ENCODE results near the gene OR4D9.

Gene OR4D9

GRCh38 chr11:59551659-59552521, 40.6 kb downstream of the OR4D9 start:
- FAIRE-seq = no peak
- TF ChIP-seq TAF1 (IDR thresholded peaks at IDR 0.05; ENCODE audit: borderline replicate concordance, low read depth, low read length) (no peak), POLR2A (IDR thresholded peaks at IDR 0.05; ENCODE audit: low read depth, low read length) (no peak), POLR2AphosphoS5 (IDR thresholded peaks at IDR 0.05; ENCODE audit: low read depth, low read length) (no peak)
- no peak for DNase-seq (ENCODE audit: insufficient read length)

DNA sequence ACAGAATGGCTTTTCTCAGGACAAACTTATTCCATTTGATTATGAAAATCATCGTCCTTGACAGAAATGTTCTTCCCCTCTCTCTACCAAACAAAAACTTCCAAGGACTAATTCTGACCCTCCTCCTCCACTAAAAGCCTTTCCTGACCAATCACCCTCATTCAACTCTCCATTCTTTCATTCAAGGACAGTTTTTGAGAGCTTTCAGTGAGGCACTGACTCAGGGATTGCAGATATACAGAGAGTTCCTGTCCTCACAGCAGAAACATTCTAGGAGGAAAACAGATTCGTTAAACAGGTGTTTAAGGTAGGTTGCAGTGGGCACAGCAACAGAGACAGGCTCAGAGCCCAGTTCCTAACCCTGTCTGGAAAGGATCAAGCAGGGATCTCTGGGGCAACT, 41.5 kb downstream of the OR4D9 start:
- FAIRE-seq (no peak), DNase-seq (ENCODE audit: insufficient read length) (no peak)
- TF ChIP-seq TAF1 (IDR thresholded peaks at IDR 0.05; ENCODE audit: borderline replicate concordance, low read depth, low read length) = no peak
- TF ChIP-seq POLR2AphosphoS5 (IDR thresholded peaks at IDR 0.05; ENCODE audit: low read depth, low read length) = no peak
- TF ChIP-seq POLR2A (IDR thresholded peaks at IDR 0.05; ENCODE audit: low read depth, low read length) = no peak

DNA sequence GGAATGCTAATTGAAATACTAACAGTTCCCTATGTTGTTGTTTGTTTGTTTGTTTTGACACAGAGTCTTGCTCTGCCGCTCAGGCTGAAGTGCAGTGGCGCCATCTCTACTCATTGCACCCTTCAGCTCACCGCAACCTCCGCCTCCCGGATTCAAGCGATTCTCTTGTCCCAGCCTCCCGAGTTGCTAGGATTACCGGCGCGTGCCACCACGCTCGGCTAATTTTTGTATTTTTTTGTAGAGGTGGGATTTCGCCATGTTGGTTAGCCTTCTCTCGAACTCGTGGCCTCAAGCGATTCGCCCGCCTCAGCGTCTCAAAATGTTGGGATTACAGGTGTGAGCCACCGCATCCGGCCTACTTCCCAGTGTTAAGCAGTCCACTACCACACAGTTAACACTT, 42.0 kb downstream of the OR4D9 start:
- TF ChIP-seq POLR2AphosphoS5 (IDR thresholded peaks at IDR 0.05; ENCODE audit: low read depth, low read length) (no peak), POLR2A (IDR thresholded peaks at IDR 0.05; ENCODE audit: low read depth, low read length) (no peak), TAF1 (IDR thresholded peaks at IDR 0.05; ENCODE audit: borderline replicate concordance, low read depth, low read length) (no peak)
- FAIRE-seq (no peak), DNase-seq (ENCODE audit: insufficient read length) (no peak)

DNA sequence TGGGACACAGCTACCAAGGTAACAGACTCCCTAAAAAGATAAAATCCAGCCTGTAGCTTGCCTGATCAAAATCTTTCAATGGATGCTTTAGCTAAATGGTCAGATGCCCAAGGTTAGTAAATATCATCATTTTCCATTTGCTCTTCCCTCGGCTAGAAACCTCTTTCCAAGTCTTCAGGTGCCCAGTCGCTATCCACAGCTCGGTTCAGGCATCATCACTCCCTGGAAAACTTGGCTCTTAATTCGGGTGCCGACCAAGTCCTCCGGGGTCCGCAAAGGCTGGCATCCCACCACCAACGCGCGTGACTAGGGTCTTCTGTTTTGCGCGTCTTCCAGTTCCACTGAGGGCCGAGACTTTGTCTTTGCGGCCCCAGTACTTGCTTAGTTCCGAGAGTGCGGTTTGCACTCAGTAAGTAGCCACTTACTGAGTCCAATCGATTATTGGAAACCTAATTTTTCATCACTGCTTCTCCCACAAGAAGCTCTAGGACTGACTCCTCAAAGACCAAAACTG, 44.3 kb downstream of the OR4D9 start:
- TF ChIP-seq TAF1 (IDR thresholded peaks at IDR 0.05; ENCODE audit: borderline replicate concordance, low read depth, low read length) (no peak), POLR2AphosphoS5 (IDR thresholded peaks at IDR 0.05; ENCODE audit: low read depth, low read length) (no peak), POLR2A (IDR thresholded peaks at IDR 0.05; ENCODE audit: low read depth, low read length) (no peak)
- FAIRE-seq = no peak
- DNase-seq (ENCODE audit: insufficient read length) = no peak

DNA sequence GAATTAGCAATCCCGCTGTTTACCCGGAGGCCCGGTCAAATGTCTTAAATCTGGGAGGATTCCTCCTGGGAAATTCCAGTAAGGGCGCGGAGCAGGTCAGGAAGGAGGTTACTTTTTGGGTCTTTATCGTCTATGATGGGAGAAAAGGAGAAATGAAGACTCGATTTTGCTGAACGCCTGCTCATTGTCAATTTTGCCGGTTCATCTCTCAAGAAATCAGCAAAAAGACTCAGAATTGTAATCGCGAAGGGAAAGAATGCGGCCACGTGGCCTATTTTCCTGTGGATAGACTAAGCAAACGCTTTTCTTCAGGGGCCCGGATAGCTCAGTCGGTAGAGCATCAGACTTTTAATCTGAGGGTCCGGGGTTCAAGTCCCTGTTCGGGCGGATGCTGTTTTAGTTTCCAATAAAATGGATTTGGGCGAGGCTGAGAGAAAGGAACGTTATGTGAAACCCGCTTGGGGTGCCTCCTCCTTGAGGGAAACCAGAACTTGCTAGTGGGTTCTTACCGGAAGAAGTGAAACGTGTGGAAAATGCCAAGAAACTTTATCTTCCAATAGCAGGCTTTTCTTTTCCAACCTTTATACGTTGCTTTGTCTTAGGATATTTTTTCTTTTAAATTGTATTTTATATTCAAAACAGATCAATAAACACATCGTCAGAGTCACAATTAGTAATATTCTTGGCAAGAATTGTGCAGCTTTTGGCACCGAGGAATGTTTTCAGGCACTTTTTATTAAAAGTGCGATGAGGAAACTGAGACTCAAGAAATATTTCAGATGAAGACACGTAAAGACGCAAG, 45.0 kb downstream of the OR4D9 start:
- no peak for TF ChIP-seq POLR2AphosphoS5 (IDR thresholded peaks at IDR 0.05; ENCODE audit: low read depth, low read length)
- TF ChIP-seq TAF1 (IDR thresholded peaks at IDR 0.05; ENCODE audit: borderline replicate concordance, low read depth, low read length) = no peak
- TF ChIP-seq POLR2A (IDR thresholded peaks at IDR 0.05; ENCODE audit: low read depth, low read length) = no peak
- FAIRE-seq = peak; percentile 53
- DNase-seq (ENCODE audit: insufficient read length) = no peak

GRCh38 chr11:59556917-59557348, 45.6 kb downstream of the OR4D9 start:
- DNase-seq (ENCODE audit: insufficient read length) = no peak
- peak; percentile 9 for FAIRE-seq
- no peak for TF ChIP-seq POLR2A (IDR thresholded peaks at IDR 0.05; ENCODE audit: low read depth, low read length)
- TF ChIP-seq POLR2AphosphoS5 (IDR thresholded peaks at IDR 0.05; ENCODE audit: low read depth, low read length) = no peak
- TF ChIP-seq TAF1 (IDR thresholded peaks at IDR 0.05; ENCODE audit: borderline replicate concordance, low read depth, low read length) = no peak

GRCh38 chr11:59558270-59558643, 46.9 kb downstream of the OR4D9 start:
- no peak for DNase-seq (ENCODE audit: insufficient read length)

DNA sequence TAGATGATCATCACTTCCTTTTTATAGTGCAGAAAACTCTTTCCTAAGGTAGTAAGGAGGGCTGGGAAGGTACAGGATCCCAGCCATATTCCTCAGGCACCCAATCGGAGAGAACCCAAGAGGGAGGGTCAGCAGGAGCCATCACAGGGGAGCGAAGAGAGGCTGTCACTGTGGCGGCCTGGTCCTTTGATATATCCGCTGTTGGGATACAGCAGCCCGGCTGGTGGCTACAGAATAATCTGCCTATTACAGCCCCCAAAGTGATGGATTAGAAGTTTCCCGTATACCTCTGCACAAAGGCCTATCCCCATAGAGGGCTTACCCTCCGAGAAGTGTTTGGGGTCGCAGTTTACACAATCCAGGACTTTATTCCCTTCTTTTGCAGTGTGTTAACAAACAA, 48.5 kb downstream of the OR4D9 start:
- DNase-seq (ENCODE audit: insufficient read length) = no peak
- FAIRE-seq = no peak
- no peak for TF ChIP-seq TAF1 (IDR thresholded peaks at IDR 0.05; ENCODE audit: borderline replicate concordance, low read depth, low read length)
- TF ChIP-seq POLR2A (IDR thresholded peaks at IDR 0.05; ENCODE audit: low read depth, low read length) = no peak
- no peak for TF ChIP-seq POLR2AphosphoS5 (IDR thresholded peaks at IDR 0.05; ENCODE audit: low read depth, low read length)

More at GRCh38 chr11:59558270-59558643, 46.9 kb downstream of the OR4D9 start:
- FAIRE-seq = no peak
- TF ChIP-seq POLR2AphosphoS5 (IDR thresholded peaks at IDR 0.05; ENCODE audit: low read depth, low read length) = no peak
- no peak for TF ChIP-seq POLR2A (IDR thresholded peaks at IDR 0.05; ENCODE audit: low read depth, low read length)
- no peak for TF ChIP-seq TAF1 (IDR thresholded peaks at IDR 0.05; ENCODE audit: borderline replicate concordance, low read depth, low read length)

- FAIRE-seq = no peak
- no peak for TF ChIP-seq POLR2AphosphoS5 (IDR thresholded peaks at IDR 0.05; ENCODE audit: low read depth, low read length)
- no peak for TF ChIP-seq TAF1 (IDR thresholded peaks at IDR 0.05; ENCODE audit: borderline replicate concordance, low read depth, low read length)
- DNase-seq (ENCODE audit: insufficient read length) = no peak
These were observed 49.0 kb downstream of the OR4D9 start for GRCh38 chr11:59560290-59560701.

DNA sequence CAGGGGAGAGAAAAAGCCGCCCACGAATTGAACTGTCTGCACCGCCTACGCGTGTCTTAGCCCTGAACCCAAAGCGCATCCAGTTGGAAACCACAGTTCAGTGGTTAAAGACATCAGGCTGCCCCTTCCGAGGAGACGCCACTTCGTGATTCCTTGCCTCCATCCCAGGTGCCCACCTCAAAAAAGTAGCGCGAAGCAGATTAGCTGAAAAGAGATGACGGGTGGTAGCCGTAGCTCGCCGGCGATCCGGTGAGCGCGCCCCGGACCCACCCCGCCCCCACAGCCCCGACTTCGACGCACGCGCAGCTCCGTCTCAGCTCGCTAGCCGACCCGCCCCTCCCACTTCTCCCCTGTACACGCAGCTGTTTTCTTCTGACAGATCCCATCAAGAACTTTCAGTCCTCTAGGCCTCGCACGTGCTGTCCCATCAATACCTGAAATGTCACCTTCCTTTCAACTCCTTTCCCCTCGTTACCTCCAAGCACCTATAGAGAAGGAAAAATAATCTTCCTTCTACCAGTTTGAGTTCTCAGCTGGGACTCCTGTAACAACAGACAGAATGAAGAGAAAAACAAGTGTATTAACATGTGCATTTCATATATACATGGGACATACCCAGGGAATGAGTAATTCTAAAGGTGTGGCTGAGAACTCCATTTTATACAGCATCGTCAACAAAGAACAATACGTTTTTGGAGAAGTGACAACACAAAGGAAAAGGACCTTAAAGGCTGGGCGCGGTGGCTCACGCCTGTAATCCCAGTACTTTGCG, 49.5 kb downstream of the OR4D9 start:
- FAIRE-seq (peak; percentile 87), DNase-seq (ENCODE audit: insufficient read length) (peak; percentile 67)
- no peak for TF ChIP-seq POLR2A (IDR thresholded peaks at IDR 0.05; ENCODE audit: low read depth, low read length)
- no peak for TF ChIP-seq POLR2AphosphoS5 (IDR thresholded peaks at IDR 0.05; ENCODE audit: low read depth, low read length)

DNA sequence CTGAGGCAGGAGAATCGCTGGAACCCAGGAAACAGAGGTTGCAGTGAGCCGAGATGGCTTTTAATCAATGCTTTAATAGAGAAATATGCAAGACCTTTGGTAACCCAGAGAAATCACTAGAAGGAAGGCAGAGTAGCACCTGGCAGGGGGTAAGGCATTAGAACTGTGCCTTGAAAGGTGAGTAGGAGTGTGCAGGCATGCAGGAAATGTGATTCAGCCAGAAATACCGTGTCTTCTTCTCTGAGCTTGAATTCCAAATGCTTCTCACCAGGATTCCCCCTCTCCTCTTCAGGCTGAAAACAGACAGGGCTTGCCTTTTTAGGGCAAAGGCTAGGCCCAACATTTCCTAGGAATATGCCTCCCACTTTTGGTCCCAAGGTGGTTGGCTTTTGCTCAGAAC, 51.0 kb downstream of the OR4D9 start:
- no peak for FAIRE-seq
- DNase-seq (ENCODE audit: insufficient read length) = no peak
- TF ChIP-seq POLR2AphosphoS5 (IDR thresholded peaks at IDR 0.05; ENCODE audit: low read depth, low read length) = no peak
- TF ChIP-seq TAF1 (IDR thresholded peaks at IDR 0.05; ENCODE audit: borderline replicate concordance, low read depth, low read length) = no peak
- no peak for TF ChIP-seq POLR2A (IDR thresholded peaks at IDR 0.05; ENCODE audit: low read depth, low read length)

All from GM12892 (cell line).